NK-92 (cell line): Measurements from ENCODE around the gene FXR1.
"Not testable (repeated sequence)": the region's sequence is repeated elsewhere in the genome, so short reads cannot be mapped to it uniquely, and the experiment has no call there.

Source experiments
- DNase-seq: peaks from one replicate; lab custom pipeline; 2025; ENCODE audit not compliant: unreplicated experiment; lab: John Stamatoyannopoulos, UW

The FXR1 gene

DNA sequence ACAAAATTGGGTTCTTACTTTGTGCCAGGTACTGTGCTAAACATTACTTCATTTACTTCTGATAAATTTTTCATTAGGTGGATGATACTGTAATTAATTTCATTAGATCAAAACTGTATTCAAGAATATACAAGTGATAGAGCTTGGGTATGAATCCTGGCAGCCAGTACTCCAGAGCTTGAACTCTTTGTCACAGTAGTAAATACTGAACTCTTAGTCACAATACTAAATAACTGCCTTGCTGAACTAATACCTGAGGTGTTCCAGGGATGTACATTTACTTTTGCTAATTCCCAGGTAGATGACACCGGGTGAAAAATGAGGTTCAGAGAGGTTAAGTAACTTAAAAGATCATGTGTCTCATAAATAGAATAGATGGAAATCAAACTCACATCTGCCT, 20.3 kb downstream of the FXR1 start:
- DNase-seq: no peak

DNA sequence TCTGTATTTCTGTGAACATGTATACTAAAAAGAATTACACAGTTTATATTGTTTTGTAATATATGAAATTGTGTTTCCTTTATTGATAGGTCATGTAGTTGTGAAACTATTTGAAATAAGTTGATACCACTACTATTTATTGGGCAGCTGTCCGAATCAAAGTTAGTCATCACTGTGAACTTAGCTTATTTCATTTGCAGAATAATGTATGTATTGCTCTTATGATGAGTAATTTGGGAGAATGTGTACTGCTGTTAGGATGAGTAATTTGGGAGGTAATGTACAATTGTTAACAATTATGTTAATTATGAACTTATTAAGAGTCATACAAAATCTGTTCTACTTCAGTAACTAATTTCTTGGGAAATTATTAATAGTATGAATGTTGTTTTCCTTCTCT, 22.2 kb downstream of the FXR1 start:
- DNase-seq: no peak

DNA sequence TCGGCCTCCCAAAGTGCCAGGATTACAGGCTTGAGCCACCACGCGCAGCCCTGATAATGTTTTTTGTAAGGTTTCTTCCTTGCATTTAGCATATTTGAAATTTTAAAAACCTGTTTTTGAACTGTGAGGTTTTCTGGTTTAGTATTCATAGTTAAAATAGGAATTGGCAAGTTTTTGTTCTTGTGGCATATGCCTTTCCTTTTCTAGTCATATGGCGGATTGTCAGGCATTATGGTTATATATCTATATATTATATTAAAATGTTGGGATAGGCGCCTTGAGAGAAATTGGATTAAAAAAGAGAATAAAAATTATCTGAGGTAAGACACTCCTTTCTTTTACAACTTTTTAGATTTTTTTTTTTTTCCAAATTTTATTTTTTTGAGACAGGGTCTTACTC, 28.4 kb downstream of the FXR1 start:
- no peak for DNase-seq

DNA sequence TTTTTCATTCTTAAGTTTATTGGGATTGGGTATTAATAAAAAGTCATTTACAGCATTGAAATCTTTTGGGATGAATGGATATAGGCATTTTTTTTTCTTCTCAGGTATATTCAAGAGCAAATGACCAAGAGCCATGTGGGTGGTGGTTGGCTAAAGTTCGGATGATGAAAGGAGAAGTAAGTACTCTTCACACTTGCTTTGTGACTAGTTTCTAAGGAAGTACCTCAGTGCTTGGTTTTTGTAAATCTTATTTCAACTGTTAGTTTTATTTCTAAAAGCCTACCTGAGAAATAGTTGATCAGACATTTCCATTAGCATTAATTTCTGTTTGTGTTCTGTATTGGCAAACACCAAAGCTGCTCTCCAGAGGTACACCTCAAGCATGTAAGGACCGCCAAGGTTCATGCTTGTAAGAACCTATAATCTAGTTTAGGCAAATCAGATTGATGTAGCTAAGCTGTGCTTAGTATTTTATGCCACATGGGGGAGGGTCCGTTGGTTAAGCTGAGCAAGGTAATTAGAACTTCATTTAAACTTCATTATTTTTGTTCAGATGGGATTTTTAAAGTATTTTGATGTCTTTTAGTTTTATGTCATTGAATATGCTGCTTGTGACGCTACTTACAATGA, 35.4 kb downstream of the FXR1 start:
- no peak for DNase-seq

DNA sequence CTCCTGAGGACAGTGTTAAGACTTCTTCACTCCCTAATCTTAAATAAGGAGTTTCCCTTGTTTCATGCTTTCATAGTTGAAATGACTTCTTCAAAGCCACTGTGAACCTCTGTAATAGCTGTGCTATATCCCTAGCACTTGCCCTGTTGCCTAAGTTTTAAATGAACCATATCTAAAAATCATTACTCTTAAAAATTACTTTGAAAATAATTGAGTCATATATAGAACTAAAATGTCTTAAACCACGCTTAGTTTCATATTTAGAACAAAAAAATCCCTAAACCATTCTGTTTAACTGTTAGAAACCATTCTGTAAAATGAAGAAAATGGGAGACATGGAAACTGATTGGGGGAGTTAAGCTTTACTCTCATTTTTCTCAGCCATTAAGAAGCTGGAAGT, 47.2 kb downstream of the FXR1 start:
- DNase-seq: no peak

DNA sequence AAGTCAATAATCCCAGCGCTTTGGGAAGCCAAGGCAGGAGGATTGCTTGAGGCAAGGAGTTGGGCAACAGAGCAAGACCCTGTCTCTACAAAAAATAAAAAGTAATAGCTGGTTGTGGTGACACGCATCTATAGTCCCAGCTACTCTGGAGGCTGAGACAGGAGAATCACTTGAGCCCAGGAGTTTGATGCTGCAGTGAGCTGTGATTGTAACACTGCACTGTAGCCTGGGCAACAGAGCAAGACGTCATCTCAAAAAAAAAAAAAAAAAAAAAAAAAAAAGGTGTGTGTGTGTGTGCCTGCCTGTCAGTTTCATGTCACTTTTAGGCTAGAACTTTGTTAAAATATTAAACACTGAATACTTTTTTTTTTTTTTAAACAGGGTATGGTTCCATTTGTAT, 48.6 kb downstream of the FXR1 start:
- DNase-seq: no peak

DNA sequence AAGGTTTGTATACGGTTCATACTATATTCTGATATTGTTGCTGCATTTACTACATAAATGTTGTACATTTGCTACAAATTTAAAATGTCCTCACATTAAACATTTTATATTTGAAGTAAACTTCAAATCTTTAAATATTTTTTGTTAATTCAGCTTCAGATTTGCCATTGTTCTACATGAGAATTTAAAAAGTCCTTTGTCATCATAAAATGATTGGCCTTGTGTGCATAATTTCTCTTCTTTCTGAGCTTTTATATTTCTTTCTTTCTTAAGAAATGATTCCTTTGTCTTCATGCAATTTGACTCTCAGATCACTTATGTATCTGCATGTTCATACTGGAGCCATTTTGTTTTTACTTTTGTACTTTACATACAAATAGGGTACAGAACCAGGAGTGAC, 49.1 kb downstream of the FXR1 start:
- DNase-seq: no peak

DNA sequence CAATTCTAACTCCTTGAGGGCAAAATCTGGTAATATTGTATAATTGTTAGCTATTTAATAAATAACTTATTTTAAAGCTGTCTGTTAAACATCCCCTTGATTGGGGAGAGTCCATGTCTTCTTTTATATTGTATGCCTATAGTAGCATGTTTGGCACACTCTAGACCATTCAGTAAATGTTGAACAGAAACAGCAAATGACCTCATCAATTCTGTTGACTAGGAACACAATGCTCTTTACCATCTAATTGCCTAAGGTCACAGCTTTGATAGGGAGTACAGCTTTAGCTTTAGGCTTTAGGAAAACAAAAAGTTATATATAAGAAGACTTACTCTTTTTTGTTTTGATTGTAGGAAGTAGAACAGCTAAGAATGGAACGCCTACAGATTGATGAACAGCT, 50.1 kb downstream of the FXR1 start:
- DNase-seq: no peak

DNA sequence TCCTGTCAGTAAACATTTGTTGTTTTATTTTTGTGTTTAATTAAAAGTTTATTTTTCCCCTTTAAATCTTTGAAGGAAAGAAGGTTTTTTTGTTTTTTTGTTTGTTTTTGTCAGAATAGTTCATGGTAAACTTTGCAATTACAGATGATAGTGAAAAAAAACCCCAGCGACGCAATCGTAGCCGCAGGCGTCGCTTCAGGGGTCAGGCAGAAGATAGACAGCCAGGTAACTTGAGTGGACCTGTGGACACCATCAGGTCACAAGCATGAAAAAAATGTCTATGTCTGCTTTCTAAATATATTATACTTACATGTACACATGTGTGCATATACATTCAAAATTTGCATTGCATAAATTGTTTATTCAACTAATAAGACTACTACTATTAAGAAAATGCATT, 58.5 kb downstream of the FXR1 start:
- no peak for DNase-seq

DNA sequence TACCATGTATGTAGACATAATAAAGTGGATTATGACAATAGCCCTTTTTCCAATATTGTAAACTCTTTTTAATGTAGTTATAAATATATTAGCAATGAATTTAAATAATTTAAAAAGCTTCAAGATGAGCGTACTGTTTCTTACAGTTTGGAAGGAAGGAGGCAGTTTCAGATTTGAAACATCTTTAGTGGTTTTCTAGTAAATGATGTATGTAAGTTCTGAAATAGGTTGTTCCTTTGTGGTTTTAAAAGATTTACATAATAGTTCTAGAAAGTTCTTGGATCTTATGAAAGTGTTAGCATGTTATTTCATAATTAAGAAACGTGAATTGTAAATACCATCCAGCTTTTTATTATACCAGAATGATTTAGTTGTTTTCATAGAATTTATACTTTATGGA, 61.1 kb downstream of the FXR1 start:
- DNase-seq: no peak

DNA sequence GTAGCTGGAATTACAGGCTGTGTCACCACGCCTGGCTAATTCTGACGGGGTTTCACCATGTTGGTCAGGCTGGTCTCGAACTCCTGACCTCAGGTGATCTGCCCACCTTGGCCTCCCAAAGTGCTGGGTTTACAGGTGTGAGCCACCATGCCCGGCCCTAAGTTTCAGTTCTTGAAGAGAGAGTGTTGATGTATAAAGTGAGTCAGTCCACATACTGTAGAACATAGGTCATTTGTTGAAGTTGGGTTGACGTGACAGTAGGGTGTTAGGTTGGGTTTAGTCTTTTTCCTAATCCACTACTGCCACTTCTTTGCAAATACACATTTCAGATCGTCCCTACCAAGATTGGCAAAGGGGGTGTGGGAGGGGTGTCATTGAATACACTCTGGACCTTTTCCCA, 61.8 kb downstream of the FXR1 start:
- no peak for DNase-seq

DNA sequence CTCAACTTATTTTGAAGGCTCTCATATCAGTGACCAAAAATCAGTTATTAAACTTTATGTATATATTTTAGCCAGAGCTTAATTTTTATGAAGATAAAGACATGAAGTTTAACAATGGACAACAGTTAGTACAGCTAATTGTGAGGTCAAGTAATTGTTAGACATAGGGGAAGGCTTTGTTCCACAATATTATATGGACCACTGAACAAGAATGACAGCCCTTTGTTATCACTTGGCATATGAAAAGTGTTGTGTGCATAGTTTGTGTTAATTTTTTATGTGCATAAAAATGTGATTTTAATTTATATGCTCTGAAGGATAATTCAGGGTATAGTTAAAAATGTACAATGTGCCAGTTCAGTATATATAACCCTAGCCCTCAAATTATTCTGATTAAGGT, 65.0 kb downstream of the FXR1 start:
- no peak for DNase-seq

DNA sequence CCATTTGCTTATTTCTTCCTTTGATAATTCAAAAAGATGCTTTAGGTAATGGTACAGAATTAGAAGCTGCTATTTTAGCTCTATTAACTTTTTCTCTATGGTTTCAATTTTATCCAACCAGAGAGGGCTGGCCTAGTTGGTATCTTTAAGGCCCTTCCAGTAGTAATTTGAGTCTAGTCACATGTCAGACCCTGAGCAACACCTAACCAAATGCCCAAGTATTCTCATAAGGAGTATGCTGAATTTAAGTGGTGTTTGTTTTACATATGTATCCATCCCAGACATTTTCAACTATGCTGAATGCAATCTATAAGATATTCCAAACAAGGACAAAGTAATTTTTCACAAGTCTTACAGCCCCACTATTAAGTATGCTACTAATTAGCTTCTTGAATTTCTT, 67.5 kb downstream of the FXR1 start:
- DNase-seq: no peak

DNA sequence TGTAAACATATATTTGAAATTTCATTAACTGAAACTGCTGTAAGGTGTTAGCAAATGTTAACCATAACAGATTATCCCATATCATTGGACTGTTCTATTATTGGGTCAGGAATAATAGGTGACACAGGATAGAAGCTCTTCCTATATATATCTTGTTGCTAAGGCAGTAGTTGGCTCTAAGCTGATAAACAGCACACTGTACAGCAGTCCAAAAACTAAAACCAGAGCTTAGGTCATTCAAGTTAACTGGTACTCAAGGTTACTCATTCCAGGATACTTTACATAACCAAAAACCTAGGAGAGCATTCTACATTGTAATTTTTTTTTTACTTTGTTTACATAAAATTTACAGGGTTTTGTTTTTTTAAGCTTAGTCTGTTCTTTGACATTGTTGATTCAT, 68.1 kb downstream of the FXR1 start:
- no peak for DNase-seq

DNA sequence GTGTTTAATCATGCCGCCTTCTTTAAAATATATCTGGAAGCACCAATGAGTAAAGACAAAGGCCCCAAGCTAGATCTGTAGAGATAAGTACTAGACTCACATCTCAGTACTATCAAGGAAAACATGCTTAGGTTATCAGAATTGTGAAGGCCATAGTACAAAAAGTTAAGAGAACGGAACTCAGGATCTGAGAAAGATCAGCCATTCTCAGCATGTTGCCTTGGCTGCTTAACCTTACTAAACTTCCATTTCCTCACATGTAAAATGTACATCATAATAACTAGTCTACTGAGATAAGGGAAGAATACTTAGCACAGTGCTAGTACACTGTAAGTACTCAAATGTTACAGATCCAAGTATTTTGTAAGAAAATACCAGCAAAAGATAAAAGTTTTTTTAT, 69.4 kb downstream of the FXR1 start:
- no peak for DNase-seq

DNA sequence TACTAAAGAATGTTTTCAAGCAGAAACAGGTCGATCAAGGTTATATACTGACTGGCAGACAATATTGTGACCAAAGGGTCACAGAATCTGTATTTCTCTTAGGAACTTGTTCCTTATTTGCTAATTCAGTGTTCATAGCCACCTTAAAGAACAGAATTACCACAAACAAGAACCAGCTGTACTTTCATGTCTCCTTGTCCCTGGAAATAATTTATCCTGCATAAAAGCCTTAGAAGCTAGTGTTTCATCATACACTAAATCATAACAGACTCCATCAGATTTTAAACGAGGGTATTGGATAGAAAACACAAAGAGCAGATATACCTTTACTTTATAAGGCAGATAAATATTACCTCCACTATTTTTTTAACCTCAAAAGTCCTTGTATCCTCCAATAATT, 70.7 kb downstream of the FXR1 start:
- DNase-seq: no peak

DNA sequence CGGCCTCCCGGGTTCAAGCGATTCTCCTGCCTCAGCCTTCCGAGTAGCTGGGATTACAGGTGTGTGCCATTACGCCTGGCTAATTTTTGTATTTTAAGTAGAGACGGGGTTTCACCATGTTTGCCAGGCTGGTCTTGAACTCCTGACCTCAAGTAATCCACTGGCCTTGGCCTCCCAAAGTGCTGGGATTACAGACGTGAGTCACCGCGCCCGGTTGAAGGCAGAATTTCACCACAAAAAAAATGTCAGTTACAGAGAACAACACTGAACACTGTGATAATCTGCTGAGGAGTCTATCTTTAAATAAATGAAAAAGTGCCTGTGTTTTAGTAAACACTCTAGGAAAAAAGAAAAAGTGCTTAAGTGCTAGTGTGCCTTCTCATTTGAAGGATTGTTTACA, 73.9 kb downstream of the FXR1 start:
- not testable (repeated sequence) for DNase-seq

DNA sequence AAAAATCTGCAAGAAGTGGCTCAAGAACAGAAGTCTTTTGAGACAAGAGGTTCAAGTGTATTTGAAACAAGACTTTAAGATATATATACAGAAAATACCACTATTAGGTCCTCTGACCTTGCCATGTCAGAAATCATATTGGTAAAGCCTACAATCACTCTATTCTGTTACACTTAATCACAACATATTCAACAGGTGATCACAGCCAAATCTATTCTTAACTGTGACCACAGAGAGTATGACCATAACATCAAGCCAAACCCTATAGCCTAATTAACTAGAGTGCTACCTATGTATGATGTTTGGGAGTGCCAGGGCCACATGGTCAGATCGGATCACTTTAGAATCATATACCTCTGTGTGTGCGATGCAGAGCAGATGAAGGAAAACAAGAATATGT, 74.9 kb downstream of the FXR1 start:
- DNase-seq: no peak

DNA sequence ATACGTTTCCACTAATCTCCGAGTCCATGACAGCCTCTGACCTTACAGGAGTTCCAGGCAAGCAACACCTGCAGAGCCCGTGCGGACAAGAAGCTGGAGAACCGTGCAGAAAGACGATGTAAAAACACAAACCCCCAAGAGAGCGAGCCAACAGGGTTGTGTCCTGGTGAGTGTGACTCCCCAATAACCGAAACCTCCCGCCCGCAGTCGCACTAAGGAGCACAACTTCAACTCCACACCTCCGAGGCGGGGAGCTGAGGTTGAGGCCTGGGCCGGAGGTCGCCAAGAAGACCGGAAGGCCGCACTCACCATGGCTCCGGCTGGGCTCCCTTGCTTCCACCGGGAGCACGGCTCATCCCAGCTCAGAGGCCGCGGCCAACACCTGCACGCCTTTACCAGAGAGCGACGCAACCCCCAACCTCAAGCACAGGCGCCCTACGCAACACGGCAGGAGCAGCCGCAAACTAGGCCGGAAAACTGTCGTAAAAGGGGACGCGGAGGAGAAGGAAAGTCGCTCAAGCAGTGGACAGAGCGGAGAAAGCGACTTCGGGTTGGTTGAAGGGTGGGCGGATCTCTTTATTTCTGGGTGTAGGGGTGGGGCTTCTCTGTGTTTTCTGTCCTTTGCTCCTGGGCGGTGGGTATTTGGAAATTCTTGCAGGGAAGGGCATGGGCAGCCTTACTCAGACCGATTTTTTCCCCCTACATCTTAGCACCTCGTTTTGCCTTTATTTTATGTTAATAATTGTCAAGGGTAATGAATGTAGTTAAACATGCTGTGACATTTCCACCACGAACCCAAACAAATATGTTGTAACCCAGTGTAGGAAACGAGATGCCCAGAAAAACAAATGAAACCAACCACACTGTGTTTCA, 77.1 kb downstream of the FXR1 start, which contains the start of gene DNAJC19:
TSS of gene DNAJC19 (minus strand) at position 446 of the 873 bp plus-strand sequence. CDS start at position 312, 134 bp downstream.
- DNase-seq: peak; percentile 72

DNA sequence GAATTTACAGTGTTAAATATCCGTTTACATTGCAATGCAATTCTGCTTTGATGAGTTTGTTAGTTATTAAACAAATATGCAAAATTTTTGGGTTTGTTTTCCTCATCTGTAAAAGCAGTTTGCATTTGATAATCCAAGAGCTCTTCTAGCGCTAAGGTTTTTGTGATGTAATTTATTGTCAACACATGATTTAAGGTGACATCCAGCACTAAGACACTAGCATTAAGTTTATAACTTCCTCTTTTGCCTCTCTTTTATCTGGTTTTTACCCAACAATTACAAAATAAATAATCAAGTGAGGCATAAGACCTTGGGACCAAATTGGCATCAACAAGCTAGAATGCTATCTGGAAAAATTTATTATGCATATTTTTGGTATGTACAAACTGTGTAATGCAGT, 78.0 kb downstream of the FXR1 start:
- no peak for DNase-seq

DNA sequence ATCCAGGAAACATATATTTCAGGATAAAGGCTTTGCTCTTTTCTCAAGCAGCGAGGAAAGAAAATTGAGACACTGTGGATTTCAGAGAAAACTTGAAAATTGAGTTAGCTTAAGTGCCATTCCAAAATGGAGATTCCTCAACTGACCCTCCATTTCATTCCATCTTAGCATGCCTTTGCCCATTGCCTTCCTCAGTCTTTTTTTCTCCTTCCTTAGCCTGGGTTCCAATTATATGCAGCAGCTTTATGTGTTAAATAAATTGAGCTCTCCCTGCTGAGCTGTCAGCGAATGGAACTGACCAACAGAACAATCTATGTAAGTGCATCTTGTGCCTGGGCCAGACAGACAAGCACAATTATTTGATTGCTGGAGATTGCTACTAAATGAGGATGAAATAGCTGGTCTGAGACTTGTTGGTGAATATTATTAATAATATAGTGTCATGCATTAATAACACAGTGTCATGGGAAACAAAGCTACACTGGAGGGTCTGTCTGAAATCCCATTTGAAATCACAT, 84.0 kb downstream of the FXR1 start:
- no peak for DNase-seq

DNA sequence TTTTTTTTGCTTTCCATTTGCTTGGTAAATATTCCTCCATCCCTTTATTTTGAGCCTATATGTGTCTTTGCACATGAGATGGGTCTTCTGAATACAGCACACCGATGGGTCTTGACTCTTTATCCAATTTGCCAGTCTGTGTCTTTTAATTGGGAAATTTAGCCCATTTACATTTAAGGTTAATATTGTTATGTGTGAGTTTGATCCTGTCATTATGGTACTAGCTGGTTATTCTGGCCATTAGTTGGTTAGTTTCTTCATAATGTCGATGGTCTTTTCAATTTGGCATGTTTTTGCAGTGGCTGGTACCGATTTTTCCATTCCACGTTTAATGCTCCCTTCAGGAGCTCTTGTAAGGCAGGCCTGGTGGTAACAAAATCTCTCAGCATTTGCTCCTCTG, 89.9 kb downstream of the FXR1 start:
- DNase-seq: not testable (repeated sequence)
